ENCODE measurements around the gene MCU. TPM values are rescaled to one million over a fixed set of nuclear protein-coding genes. Genes with fewer than 3 reads are reported as not detected.

MCU gene
- total RNA-seq, 1 experiment from 2014 or later: 19.2 TPM

GRCh38 chr10:72858067-72858466, 166.1 kb downstream of the MCU start:
- H3K9me3 Mint-ChIP-seq (ENCODE audit: unreplicated experiment): no peaks in the 10 kb centered on the region
- no peak overlapping the region for H3K4me3 Mint-ChIP-seq (ENCODE audit: unreplicated experiment)
- TF ChIP-seq CTCF (IDR thresholded peaks at IDR 0.05; ENCODE audit: unreplicated experiment): no peak
- ChIA-PET POLR2A (no interaction called here), CTCF (interaction anchor here (0.6 kb wide), 3 partner anchors 112 to 493 kb away, joined by 3 read pairs; no protein-coding TSS in a partner anchor)
- no peak for DNase-seq (ENCODE audit: unreplicated experiment)
- no peaks in the 10 kb centered on the region for H3K4me1 Mint-ChIP-seq (ENCODE audit: insufficient read depth, unreplicated experiment)
- no TSS peak for BruUV-seq (replicated peaks)
- H3K27ac Mint-ChIP-seq (ENCODE audit: low read depth, unreplicated experiment): no peak overlapping the region
- H3K27me3 Mint-ChIP-seq (ENCODE audit: insufficient read depth, unreplicated experiment): no peaks in the 10 kb centered on the region
- H3K36me3 Mint-ChIP-seq (ENCODE audit: insufficient read depth, unreplicated experiment): peaks cover 17% of the 10 kb centered on the region
- intact Hi-C loops (cut with micrococcal nuclease): no loop called here

- no peak overlapping the region for H3K4me3 Mint-ChIP-seq (ENCODE audit: unreplicated experiment)
- H3K4me1 Mint-ChIP-seq (ENCODE audit: insufficient read depth, unreplicated experiment): no peaks in the 10 kb centered on the region
- POLR2A ChIA-PET: no interaction called here
- TF ChIP-seq CTCF (IDR thresholded peaks at IDR 0.05; ENCODE audit: unreplicated experiment): no peak
- CTCF ChIA-PET: no interaction called here
- H3K36me3 Mint-ChIP-seq (ENCODE audit: insufficient read depth, unreplicated experiment): peaks cover 19% of the 10 kb centered on the region
- no peak for DNase-seq (ENCODE audit: unreplicated experiment)
- no TSS peak for BruUV-seq (replicated peaks)
- no peaks in the 10 kb centered on the region for H3K9me3 Mint-ChIP-seq (ENCODE audit: unreplicated experiment)
- no peaks in the 10 kb centered on the region for H3K27me3 Mint-ChIP-seq (ENCODE audit: insufficient read depth, unreplicated experiment)
- no peak overlapping the region for H3K27ac Mint-ChIP-seq (ENCODE audit: low read depth, unreplicated experiment)
- intact Hi-C loops (cut with micrococcal nuclease): no loop called here
Observed at GRCh38 chr10:72862957-72863356, 171.0 kb downstream of the MCU start.

DNA sequence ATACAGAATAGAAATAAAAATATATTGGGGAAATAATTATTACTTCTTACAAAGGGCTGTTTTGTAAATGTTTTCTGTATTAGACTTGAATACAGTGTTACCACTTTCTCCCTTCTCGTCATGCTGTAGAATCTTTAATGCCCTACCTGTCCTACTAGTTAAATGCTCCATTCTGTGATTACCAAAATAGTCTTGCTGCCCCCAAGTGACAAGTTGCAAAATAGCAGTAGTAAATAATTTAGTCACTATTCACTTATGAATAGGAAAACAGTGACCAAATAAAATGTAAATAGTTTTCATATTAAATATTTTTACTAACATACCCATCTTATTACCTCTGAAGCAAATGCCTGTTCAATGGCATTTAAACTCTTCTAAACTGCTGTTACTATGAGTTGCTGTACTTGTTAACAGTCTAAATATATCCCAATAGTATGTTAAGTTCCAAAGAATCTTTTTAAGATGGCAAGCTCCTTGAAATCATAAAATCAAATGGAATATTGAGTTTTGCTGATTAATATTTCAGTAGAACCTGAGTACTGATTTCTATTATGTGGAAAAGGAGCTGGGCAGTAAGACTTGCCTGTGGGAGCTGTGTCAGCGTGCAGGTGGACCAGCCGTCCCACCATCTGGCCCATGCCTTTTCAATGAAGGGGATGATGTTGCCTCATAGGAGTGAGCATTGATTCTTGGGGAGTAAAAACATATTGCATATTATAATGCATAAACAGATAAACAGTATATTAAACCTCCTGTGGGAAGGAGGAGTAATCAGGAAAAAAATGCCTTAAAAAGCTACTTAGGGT, 183.5 kb downstream of the MCU start:
- no TSS peak for BruUV-seq (replicated peaks)
- ChIA-PET CTCF (interaction anchor here (0.6 to 2.9 kb wide), 10 partner anchors 182 to 840 kb away, joined by 3 to 18 read pairs (median 3); no protein-coding TSS in a partner anchor), POLR2A (interaction anchor here (1.8 kb wide), 1 partner anchor 11 kb away, joined by 3 read pairs; no protein-coding TSS in a partner anchor)

More for the DNA sequence above, 183.5 kb downstream of the MCU start:
- intact Hi-C loops (cut with micrococcal nuclease): loop anchor here (1.0 kb wide), 1 partner anchor 186 kb away; no protein-coding TSS in a partner anchor
- Mint-ChIP-seq H3K36me3 (ENCODE audit: insufficient read depth, unreplicated experiment) (peaks cover 24% of the 10 kb centered on the region), H3K4me3 (ENCODE audit: unreplicated experiment) (no peak overlapping the region), H3K4me1 (ENCODE audit: insufficient read depth, unreplicated experiment) (no peaks in the 10 kb centered on the region), H3K9me3 (ENCODE audit: unreplicated experiment) (no peaks in the 10 kb centered on the region), H3K27me3 (ENCODE audit: insufficient read depth, unreplicated experiment) (no peaks in the 10 kb centered on the region), H3K27ac (ENCODE audit: low read depth, unreplicated experiment) (no peak overlapping the region)
- peak; percentile 51 for DNase-seq (ENCODE audit: unreplicated experiment)
- TF ChIP-seq CTCF (IDR thresholded peaks at IDR 0.05; ENCODE audit: unreplicated experiment): peak; percentile 38

Measured in MCF 10A (cell line).